ENCODE data around the gene IGSF22.
"Not testable (repeated sequence)": the region's sequence is repeated elsewhere in the genome, so short reads cannot be mapped to it uniquely, and the experiment has no call there.

Gene IGSF22

DNA sequence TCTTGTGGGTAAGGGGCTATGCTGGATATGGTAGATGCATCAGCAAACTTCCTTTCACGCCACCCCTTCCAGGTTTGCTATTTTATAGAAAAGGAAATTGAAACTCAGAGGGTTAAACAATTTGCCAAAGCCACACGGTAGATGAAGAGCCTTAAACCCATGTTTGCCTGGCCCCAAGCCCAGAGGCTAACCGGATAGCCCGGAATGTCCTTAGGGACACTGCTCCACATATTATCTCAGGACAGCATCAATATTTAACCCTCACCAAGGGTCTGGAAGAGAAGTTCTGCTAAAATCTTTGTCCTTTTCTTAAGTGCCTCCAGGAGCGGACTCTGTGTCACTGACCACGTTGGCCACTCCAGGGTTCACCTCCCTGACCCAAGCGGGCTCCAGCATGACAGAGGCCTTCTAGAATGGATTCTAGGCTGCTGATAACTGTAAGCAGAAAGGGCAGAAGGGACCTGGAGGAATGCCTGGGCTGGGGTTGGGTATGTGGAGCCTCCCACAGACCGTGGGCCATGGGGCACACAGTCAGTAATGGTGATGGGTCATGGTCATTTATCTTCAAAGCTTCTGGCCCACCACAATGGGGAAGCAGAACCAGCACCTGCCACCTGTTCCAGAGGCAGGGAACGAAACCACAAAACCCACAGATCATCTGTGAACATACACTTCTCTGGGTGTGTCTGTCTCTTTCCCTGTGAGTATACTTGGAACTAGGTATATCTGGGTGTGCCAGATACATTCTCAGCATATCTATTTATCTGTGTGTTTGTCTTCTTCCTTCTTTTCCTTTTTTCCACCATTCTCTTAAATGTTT lies 32.8 kb downstream of the IGSF22 start:
- DNase-seq = no peak

DNA sequence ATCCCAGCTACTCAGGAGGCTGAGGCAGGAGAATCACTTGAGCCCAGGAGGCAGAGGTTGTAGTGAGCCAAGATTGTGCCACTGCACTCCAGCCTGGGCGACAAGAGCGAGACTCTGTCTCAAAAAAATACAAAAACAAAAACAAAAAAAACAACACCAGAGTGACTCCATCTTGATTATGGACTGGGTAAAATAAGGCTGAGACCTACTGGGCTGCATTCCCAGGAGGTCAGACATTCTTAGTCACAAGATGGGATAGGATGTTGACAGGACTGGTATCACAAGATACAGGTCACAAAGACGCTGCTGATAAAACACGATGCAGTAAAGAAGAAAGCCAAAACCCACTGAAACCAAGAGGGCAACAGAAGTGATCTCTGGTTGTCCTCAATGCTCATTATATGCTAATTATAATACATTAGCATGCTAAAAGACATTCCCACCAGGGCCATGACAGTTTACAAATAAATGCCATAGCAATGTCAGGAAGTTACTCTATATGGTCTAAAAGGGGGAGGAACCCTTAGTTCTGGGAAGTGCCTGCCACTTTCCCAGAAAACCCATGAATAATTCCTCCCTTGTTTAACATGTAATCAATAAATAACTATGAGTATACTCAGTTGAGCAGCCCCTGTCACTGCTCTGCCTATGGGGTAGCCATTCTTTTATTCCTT lies 34.4 kb downstream of the IGSF22 start:
- DNase-seq = not testable (repeated sequence)

GRCh38 chr11:18684267-18684666 lies 41.7 kb downstream of the IGSF22 start:
- DNase-seq = no peak

DNA sequence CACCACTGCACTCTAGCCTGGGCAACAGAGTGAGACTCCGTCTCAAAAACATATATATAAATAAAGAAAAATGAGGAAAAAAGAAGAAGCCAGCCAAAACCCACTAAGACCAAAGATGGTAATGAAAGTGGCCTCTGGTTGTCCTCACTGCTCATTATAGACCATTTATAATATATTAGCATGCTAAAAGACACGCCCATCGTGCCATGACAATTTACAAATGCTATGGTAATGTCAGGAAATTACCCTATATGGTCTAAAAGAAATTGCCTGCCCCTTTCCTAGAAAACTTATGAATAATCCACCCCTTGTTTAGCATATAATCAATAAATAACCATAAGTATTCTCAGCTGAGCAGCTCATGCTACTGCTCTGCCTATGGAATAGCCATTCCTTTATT lies 43.5 kb downstream of the IGSF22 start:
- no peak for DNase-seq

DNA sequence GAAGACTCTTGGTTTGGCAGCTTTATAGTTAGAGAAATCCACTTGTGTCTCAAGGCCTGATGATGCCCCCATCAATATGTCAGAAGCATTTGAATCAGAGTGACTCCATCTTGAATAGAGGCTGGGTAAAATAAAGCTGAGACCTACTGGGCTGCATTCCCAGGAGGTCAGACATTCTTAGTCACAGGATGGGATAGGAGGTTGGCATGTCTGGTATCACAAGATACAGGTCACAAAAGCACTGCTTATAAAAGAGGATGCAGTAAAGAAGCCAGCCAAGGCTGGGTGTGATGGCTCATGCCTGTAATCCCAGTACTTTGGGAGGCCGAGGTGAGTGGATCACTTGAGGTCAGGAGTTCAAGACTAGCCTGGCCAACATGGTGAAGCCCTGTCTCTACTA lies 44.0 kb downstream of the IGSF22 start:
- DNase-seq = not testable (repeated sequence)

- DNase-seq = no peak
These were observed 48.4 kb downstream of the IGSF22 start for GRCh38 chr11:18677560-18677959.

DNA sequence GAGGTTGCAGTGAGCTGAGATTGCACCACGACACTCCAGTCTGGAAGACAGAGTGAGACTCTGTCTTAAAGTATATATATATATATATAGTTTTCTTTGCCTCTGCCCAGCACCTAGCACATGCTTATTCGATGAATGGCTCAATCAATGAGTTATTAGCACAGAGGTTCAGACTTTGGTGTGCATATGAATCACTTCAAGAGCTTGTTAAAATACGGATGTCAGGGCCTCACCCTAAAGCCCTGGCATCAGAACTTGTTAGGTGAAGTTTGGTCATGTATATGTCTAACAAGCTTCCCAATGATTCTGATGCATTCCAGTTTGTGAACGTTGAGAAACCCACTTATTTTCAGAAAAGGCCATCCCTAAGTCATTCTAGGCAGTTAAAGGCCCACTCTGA lies 49.2 kb downstream of the IGSF22 start:
- DNase-seq = no peak

DNA sequence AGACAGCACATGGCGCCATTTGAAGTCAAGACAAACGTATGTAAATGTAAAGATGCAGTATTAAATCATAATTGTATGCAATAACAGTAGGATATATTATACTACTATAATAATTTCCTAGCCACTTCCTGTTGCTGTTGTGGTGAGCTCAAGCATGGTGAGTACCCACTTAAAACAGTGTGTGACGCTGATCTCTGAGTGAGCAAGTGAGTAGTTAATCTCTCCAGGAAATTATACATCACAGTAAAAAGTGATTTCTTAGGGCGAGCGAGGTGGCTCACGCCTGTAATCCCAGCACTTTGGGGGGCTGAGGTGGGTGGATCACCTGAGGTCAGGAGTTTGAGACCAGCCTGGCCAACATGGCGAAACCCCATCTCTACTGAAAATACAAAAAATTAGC lies 53.8 kb downstream of the IGSF22 start:
- DNase-seq = not testable (repeated sequence)

GRCh38 chr11:18671246-18671645 lies 54.7 kb downstream of the IGSF22 start:
- DNase-seq = no peak

DNA sequence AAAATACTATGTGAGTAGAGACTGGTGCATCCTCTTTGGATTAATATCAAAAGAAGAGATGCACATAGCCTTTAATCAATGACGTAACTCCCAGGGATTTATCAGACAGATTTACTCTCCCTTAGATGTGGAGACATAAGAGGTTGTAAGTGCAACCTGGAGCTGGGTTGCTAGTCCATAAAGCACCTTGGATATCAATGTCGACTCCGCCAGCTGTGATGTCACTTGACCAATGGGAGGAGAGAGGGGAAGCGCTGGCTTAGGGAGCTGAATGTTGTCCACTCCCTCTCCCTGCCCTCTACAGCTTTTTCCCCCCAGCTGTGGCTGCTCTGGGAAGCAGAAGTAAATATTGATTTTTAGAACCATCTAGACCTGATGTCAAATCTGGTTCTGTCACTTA lies 56.3 kb downstream of the IGSF22 start:
- DNase-seq = no peak

DNA sequence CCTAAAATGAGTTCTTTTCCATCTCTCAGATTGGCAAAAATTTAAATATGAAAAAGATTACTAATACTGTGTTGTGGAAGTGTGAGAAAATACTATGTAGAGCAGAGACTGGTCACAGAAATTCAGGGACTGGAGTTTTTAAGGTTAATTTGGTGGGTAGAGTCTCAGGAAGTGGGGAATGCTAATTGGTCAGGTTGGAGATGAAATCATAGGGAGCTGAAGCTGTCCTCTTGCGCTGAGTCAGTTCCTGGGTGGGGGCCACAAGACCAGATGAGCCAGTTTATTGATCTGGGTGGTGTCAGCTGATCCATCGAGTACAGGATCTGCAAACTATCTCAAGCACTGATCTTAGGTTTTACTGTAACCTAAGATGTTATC lies 56.8 kb downstream of the IGSF22 start:
- no peak for DNase-seq

DNA sequence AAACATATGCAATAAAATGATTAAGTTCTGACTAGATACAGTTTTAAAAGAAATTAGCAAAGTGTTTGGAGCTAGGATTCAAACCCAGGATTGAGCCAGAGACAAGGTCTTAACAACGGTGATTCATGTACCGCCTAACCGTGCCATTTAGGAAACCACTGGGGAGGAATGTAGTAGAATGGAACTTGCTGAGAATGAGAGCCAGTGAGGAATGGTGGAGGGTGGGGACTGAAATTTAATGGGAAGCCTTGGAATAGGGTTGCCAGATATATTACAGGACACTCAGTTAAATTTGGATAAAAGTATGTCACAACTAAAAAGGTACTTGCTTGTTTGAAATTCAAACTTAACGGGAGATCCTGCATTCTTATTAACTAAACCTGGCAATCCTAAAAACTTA lies 57.9 kb downstream of the IGSF22 start:
- DNase-seq = no peak

DNA sequence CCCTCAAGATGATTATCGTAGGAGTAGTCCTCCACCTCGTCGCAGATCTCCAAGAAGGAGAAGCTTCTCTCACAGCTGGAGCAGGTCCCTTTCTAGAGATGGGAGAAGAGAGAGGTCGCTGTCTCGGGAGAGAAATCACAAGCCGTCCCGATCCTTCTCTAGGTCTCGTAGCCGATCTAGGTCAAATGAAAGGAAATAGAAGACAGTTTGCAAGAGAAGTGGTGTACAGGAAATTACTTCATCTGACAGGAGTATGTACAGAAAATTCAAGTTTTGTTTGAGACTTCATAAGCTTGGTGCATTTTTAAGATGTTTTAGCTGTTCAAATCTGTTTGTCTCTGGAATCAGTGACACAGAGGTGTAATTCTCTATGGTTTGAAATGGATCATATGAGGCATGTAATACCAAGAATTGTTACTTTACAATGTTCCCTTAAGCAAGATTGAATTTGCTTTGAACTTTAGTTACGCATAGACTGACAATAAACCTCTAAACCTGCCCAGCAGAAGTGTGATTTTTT lies 60.6 kb downstream of the IGSF22 start:
- not testable (repeated sequence) for DNase-seq

DNA sequence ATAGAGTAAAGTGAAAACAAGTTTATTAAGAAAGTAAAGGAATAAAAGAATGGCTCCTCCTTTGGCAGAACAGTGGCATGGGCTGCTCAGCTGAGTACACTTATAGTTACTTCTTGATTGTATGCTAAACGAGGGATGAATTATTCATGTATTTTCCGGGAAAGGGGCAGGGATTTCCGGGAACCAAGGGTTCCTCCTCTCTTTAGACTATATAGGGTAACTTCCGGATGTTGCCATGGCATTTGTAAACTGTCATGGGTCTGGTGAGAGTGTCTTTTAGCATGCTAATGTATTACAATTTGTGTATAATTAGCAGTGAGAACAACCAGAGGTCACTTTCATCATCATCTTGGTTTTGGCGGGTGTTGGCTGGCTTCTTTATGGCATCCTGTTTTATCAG lies 68.3 kb downstream of the IGSF22 start:
- DNase-seq = no peak
